Chondrocyte (in vitro differentiated cells): ENCODE data around the gene NODAL. TPM values are rescaled to one million over a fixed set of nuclear protein-coding genes. Genes with fewer than 3 reads are reported as not detected.
A peak's percentile ranks its signal among the peaks of the same experiment; 100 is the strongest.

ENCODE experiments used
- DNase-seq: peaks from one replicate; pipeline ENCODE4 v3.0.0; 2021; ENCODE audit warnings: mixed read lengths, low spot score
- H3K27ac Mint-ChIP-seq: one replicate; pipeline ENCODE4 v1.8.0; 2021; ENCODE audit warnings: mild to moderate bottlenecking, moderate library complexity, mixed read lengths; ENCODE audit not compliant: unreplicated experiment
- H3K27me3 Mint-ChIP-seq: 2 replicates; pipeline ENCODE4 v1.8.0; 2021; ENCODE audit warnings: low read depth, mixed read lengths
- H3K36me3 Mint-ChIP-seq: 2 replicates; pipeline ENCODE4 v1.8.0; 2021; ENCODE audit warnings: low read depth, mixed read lengths
- H3K4me1 Mint-ChIP-seq: 2 replicates; pipeline ENCODE4 v1.8.0; 2021; ENCODE audit warnings: low read depth, mild to moderate bottlenecking, mixed read lengths
- H3K4me3 Mint-ChIP-seq: one replicate; pipeline ENCODE4 v1.8.0; 2021; ENCODE audit warnings: mild to moderate bottlenecking, moderate library complexity, mixed read lengths; ENCODE audit not compliant: unreplicated experiment
- H3K9me3 Mint-ChIP-seq: 2 replicates; pipeline ENCODE4 v1.8.0; 2021; ENCODE audit warnings: low read depth, mixed read lengths
- CTCF ChIP-seq: fragments of 200-600 bp; sonication (generic); IDR thresholded peaks from 2 replicates; pipeline ENCODE4 v1.5.0; 2021; ENCODE audit warnings: antibody characterized with exemption, mild to moderate bottlenecking, moderate library complexity
- total RNA-seq: library from RNA; stranded (reverse); gene quantifications from 3 replicates; pipeline ENCODE4 v1.2.1, GENCODE V29; 2021

NODAL gene
- total RNA-seq, 1 donor from 2014 or later = not detected

- Mint-ChIP-seq H3K27ac (no peak within 1 kb of the TSS), H3K4me3 (peak within 1 kb of the TSS; percentile 69)
Measured at GRCh38 chr10:70478191-70479164, 37.0 kb upstream of the NODAL start, which contains the start of gene PALD1. TSS of gene PALD1 (plus strand) at chr10:70478767. CDS start at chr10:70525952, 47,185 bp downstream.

GRCh38 chr10:70477661-70478162 lies 36.2 kb upstream of the NODAL start:
- H3K4me3 Mint-ChIP-seq = peak overlapping the region; percentile 69
- peaks cover 17% of the 10 kb centered on the region for H3K4me1 Mint-ChIP-seq
- H3K36me3 Mint-ChIP-seq = no peaks in the 10 kb centered on the region
- H3K9me3 Mint-ChIP-seq = no peaks in the 10 kb centered on the region
- no peak overlapping the region for H3K27ac Mint-ChIP-seq
- DNase-seq = no peak
- peaks cover 5% of the 10 kb centered on the region for H3K27me3 Mint-ChIP-seq
- TF ChIP-seq CTCF = no peak

More at GRCh38 chr10:70478191-70479164, 37.0 kb upstream of the NODAL start, which contains the start of gene PALD1:
- no peak for DNase-seq
- H3K4me1 Mint-ChIP-seq = peaks cover 25% of the 10 kb centered on the region
- H3K9me3 Mint-ChIP-seq = no peaks in the 10 kb centered on the region
- TF ChIP-seq CTCF = peak; percentile 53
- H3K36me3 Mint-ChIP-seq = no peaks in the 10 kb centered on the region
- H3K27me3 Mint-ChIP-seq = peaks cover 5% of the 10 kb centered on the region

DNA sequence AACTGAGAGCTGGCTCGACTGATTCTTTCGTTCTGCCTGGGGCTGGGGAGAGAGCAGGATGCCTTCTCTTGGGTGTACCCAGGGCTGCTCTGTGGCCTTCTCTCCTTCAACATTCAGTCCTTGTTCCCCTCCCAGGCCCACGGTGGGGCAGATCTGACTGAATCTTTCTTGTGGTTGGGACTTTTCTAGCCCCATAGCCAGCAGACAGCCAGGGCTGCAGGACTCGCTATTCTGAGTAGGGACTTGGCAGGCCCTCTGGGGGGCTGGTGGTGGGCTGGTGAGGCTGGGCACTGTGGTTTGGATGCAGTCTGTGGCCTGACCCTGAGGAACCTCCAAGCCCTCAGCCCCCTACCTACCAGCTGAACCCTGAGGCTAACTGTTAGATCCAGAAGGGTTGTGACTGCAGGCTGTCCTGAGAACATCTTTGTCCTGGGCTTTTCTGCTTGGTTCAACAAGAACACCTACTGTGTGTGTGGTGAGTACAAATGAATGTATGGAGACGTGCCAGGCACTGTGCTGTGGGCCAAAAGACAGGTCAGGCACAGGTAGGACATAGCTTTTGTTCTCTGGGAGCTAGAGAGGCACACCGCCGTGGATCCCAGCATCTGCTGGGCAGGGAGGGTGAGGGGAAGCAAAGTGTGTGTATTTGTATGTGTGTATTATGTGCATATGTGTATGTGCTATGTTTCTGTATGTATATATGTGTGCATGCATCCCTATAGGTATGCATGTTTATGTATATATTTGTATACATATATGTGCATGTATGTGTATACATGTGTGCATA lies 35.0 kb upstream of the NODAL start:
- Mint-ChIP-seq H3K27me3 (peaks cover 5% of the 10 kb centered on the region), H3K36me3 (no peaks in the 10 kb centered on the region), H3K4me3 (no peak overlapping the region), H3K9me3 (no peaks in the 10 kb centered on the region), H3K4me1 (peaks cover 10% of the 10 kb centered on the region), H3K27ac (no peak overlapping the region)
- TF ChIP-seq CTCF = no peak
- no peak for DNase-seq

DNA sequence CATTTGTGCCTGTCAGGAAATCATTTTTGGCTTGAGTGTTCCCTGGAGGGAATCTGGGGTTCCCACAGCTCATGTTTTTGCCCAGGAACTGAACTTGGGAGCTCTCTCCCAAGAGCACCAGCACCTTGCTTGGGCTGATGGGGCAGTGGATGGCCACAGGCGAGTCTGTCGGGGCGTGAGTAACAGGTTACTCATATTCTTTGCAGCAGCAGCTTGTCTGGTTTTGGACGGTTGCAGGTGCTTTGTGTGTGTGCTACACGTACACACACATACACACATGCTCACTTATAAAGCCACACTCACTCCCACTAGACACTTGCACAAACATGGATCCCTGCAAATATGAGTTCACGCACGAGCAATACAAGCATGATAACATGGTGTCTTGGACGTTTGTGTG lies 34.2 kb upstream of the NODAL start:
- Mint-ChIP-seq H3K27ac (no peak overlapping the region), H3K36me3 (no peaks in the 10 kb centered on the region), H3K4me3 (no peak overlapping the region), H3K27me3 (peaks cover 5% of the 10 kb centered on the region), H3K4me1 (peaks cover 10% of the 10 kb centered on the region), H3K9me3 (no peaks in the 10 kb centered on the region)
- DNase-seq = no peak
- no peak for TF ChIP-seq CTCF

GRCh38 chr10:70474780-70475179 lies 33.3 kb upstream of the NODAL start:
- DNase-seq = no peak
- Mint-ChIP-seq H3K27me3 (peaks cover 7% of the 10 kb centered on the region), H3K4me3 (no peak overlapping the region), H3K36me3 (no peaks in the 10 kb centered on the region), H3K4me1 (peaks cover 10% of the 10 kb centered on the region), H3K27ac (no peak overlapping the region), H3K9me3 (no peaks in the 10 kb centered on the region)
- no peak for TF ChIP-seq CTCF
